H1 (cell line): ENCODE measurements around the gene SLC1A2. TPM values are rescaled to one million over a fixed set of nuclear protein-coding genes. Genes with fewer than 3 reads are reported as not detected.

Source experiments
- CTCF ChIA-PET: fragments of 300-600 bp; sonication (Branson Sonifier 250); formaldehyde crosslinking; loops from one replicate; lab custom pipeline; 2021; ENCODE audit not compliant: partially characterized antibody; lab: Charles Lee
- POLR2A ChIA-PET: fragments of 300-600 bp; sonication (Branson Sonifier 250); formaldehyde crosslinking; loops from one replicate; lab custom pipeline; 2021; ENCODE audit warnings: inconsistent platforms; ENCODE audit not compliant: partially characterized antibody; lab: Charles Lee
- DNase-seq, 2 experiments: peaks; one replicate each; pipeline versions ENCODE4 v3.0.0 to v3.0.0-alpha.2; 2010 to 2022; ENCODE audit warnings: low spot score in 2 of 2, low read depth in 1 of 2, mixed read lengths in 1 of 2
- FAIRE-seq: peaks from 2 replicates; lab custom pipeline; 2011; peaks lifted over from hg19 to GRCh38; lab: Jason Lieb, UNC
- H2AFZ ChIP-seq: 2 replicates; pipeline ENCODE4 v1.8.1; 2012; ENCODE audit warnings: low read length, inconsistent platforms
- H2AK5ac ChIP-seq: 2 replicates; pipeline ENCODE4 v1.6.1; 2013; ENCODE audit warnings: low read depth, low read length
- H2BK120ac ChIP-seq: replicated peaks from 2 replicates; pipeline ENCODE3; 2013; ENCODE audit warnings: low read depth, low read length, inconsistent platforms
- H2BK12ac ChIP-seq: 2 replicates; pipeline ENCODE4 v1.6.1; 2013; ENCODE audit warnings: low read depth, low read length
- H2BK15ac ChIP-seq: 2 replicates; pipeline ENCODE4 v1.6.1; 2013; ENCODE audit warnings: low read length
- H2BK20ac ChIP-seq: 2 replicates; pipeline ENCODE4 v1.6.1; 2013; ENCODE audit warnings: low read length
- H2BK5ac ChIP-seq: 2 replicates; pipeline ENCODE4 v1.6.1; 2013; ENCODE audit warnings: low read depth, low read length
- H3K14ac ChIP-seq: 2 replicates; pipeline ENCODE4 v1.6.1; 2013; ENCODE audit warnings: inconsistent platforms; ENCODE audit not compliant: insufficient read length
- H3K18ac ChIP-seq: 2 replicates; pipeline ENCODE4 v1.6.1; 2013; ENCODE audit warnings: low read length; ENCODE audit errors: extremely low read depth
- H3K23ac ChIP-seq: 2 replicates; pipeline ENCODE4 v1.6.1; 2013; ENCODE audit warnings: inconsistent platforms; ENCODE audit not compliant: insufficient read length
- H3K23me2 ChIP-seq: 2 replicates; pipeline ENCODE4 v1.6.1; 2013; ENCODE audit warnings: low read depth, low read length
- H3K27ac ChIP-seq: 2 replicates; pipeline ENCODE4 v1.6.1; 2011; ENCODE audit warnings: low read depth, low read length, inconsistent platforms
- H3K27me3 ChIP-seq, 4 experiments: replicated peaks in 1 of 4; 1 replicate in 1 of 4; 2 replicates in 3 of 4; pipeline versions ENCODE4 v1.6.1 to v1.8.1; 2011 to 2013; ENCODE audit warnings: low read length in 3 of 4, mild to moderate bottlenecking in 3 of 4, inconsistent platforms in 2 of 4, mixed read lengths in 2 of 4, moderate library complexity in 1 of 4; ENCODE audit not compliant: control insufficient read depth in 3 of 4, insufficient read depth in 3 of 4; ENCODE audit errors: extremely low read depth in 1 of 4
- H3K36me3 ChIP-seq, 4 experiments: 2 replicates each; pipeline versions ENCODE4 v1.6.1 to v1.8.1; 2011 to 2013; ENCODE audit warnings: mild to moderate bottlenecking in 4 of 4, low read length in 3 of 4, moderate library complexity in 2 of 4, control low read depth in 1 of 4, inconsistent platforms in 1 of 4; ENCODE audit not compliant: insufficient read depth in 4 of 4, control insufficient read depth in 2 of 4
- H3K4ac ChIP-seq: replicated peaks from 2 replicates; pipeline ENCODE3; 2013; ENCODE audit warnings: low read length, low read depth, mixed read lengths, inconsistent platforms; ENCODE audit not compliant: insufficient read length
- H3K4me1 ChIP-seq, 4 experiments: replicated peaks in 1 of 4; 1 replicate in 1 of 4; 2 replicates in 3 of 4; pipeline versions ENCODE4 v1.6.1 to v1.8.1; 2011 to 2013; ENCODE audit warnings: low read length in 3 of 4, inconsistent platforms in 2 of 4, mixed read lengths in 1 of 4; ENCODE audit not compliant: insufficient read depth in 4 of 4, control insufficient read depth in 3 of 4
- H3K4me2 ChIP-seq, 2 experiments: 2 replicates each; pipeline versions ENCODE4 v1.6.1 to v1.8.1; 2011 to 2013; ENCODE audit warnings: low read depth in 2 of 2, low read length in 2 of 2, control low read depth in 1 of 2, inconsistent platforms in 1 of 2, mild to moderate bottlenecking in 1 of 2; ENCODE audit not compliant: insufficient read depth in 1 of 2
- H3K4me3 ChIP-seq, 4 experiments: fragments of 200-600, 300-600 bp in 1 of 4; sonication (generic), shearing (Covaris generic), sonication (Bioruptor Twin) in 1 of 4; 2 replicates each; pipeline versions ENCODE4 v1.5.1 to v1.8.1; 2011 to 2016; ENCODE audit warnings: low read length in 4 of 4, low read depth in 3 of 4, control low read depth in 2 of 4, inconsistent platforms in 2 of 4, mild to moderate bottlenecking in 2 of 4, mixed read lengths in 1 of 4, moderate library complexity in 1 of 4; ENCODE audit not compliant: insufficient read depth in 2 of 4; ENCODE audit errors: extremely low read depth in 1 of 4
- H3K56ac ChIP-seq: replicated peaks from 2 replicates; pipeline ENCODE3; 2013; ENCODE audit warnings: low read depth, mild to moderate bottlenecking, mixed read lengths, low read length, inconsistent platforms; ENCODE audit not compliant: insufficient read length
- H3K79me1 ChIP-seq: 2 replicates; pipeline ENCODE4 v1.6.1; 2013; ENCODE audit warnings: low read depth, low read length, control low read depth
- H3K79me2 ChIP-seq, 2 experiments: 2 replicates each; pipeline versions ENCODE4 v1.6.1 to v1.8.1; 2012 to 2013; ENCODE audit warnings: low read length in 2 of 2, mild to moderate bottlenecking in 2 of 2, inconsistent platforms in 1 of 2; ENCODE audit not compliant: insufficient read depth in 2 of 2, control insufficient read depth in 1 of 2
- H3K9ac ChIP-seq, 4 experiments: replicated peaks in 1 of 4; 1 replicate in 1 of 4; 2 replicates in 3 of 4; pipeline versions ENCODE4 v1.6.1 to v1.8.1; 2011 to 2013; ENCODE audit warnings: low read depth in 3 of 4, low read length in 3 of 4, control low read depth in 2 of 4, mild to moderate bottlenecking in 2 of 4, moderate library complexity in 2 of 4, inconsistent platforms in 1 of 4; ENCODE audit errors: extremely low read depth in 1 of 4
- H3K9me3 ChIP-seq, 2 experiments: 2 replicates each; pipeline versions ENCODE4 v1.6.1 to v1.8.1; 2012 to 2013; ENCODE audit warnings: mild to moderate bottlenecking in 2 of 2, moderate library complexity in 2 of 2, control low read depth in 1 of 2, inconsistent platforms in 1 of 2, low read depth in 1 of 2, low read length in 1 of 2, mixed read lengths in 1 of 2; ENCODE audit not compliant: insufficient read depth in 2 of 2
- H4K20me1 ChIP-seq, 2 experiments: replicated peaks in 1 of 2; 2 replicates each; pipeline versions ENCODE3 to v1.8.1; 2011 to 2013; ENCODE audit warnings: inconsistent platforms in 2 of 2, low read length in 2 of 2, mild to moderate bottlenecking in 1 of 2; ENCODE audit not compliant: insufficient read depth in 2 of 2, control insufficient read depth in 1 of 2
- H4K5ac ChIP-seq: 2 replicates; pipeline ENCODE4 v1.6.1; 2013; ENCODE audit warnings: low read length, low read depth, mixed read lengths, inconsistent platforms; ENCODE audit not compliant: insufficient read length
- H4K8ac ChIP-seq: 2 replicates; pipeline ENCODE4 v1.8.0; 2013; ENCODE audit warnings: mild to moderate bottlenecking, moderate library complexity, low read length, inconsistent platforms; ENCODE audit not compliant: insufficient read depth; ENCODE audit errors: extremely low read depth
- H4K91ac ChIP-seq: replicated peaks from 2 replicates; pipeline ENCODE3; 2013; ENCODE audit warnings: low read length, mixed read lengths, inconsistent platforms; ENCODE audit not compliant: insufficient read length
- ASH2L ChIP-seq: fragments of 200-600, 300-600 bp; sonication (generic); IDR thresholded peaks from one replicate; pipeline ENCODE4 v1.7.1; 2017; ENCODE audit warnings: low read length
- CEBPB ChIP-seq: IDR thresholded peaks from 2 replicates; pipeline ENCODE4 v1.6.1; 2012; ENCODE audit warnings: low read depth, low read length
- JUN ChIP-seq: IDR thresholded peaks from 2 replicates; pipeline ENCODE4 v1.6.1; 2011; ENCODE audit warnings: low read depth, mild to moderate bottlenecking, improper control_type of control experiment, low read length
- KDM4A ChIP-seq: IDR thresholded peaks from one replicate; pipeline ENCODE4 v1.7.1; 2012; ENCODE audit warnings: low read depth, mild to moderate bottlenecking, moderate library complexity, low read length, inconsistent platforms; ENCODE audit not compliant: severe bottlenecking
- MAFK ChIP-seq: IDR thresholded peaks from 2 replicates; pipeline ENCODE4 v1.6.1; 2012; ENCODE audit warnings: low read depth, mild to moderate bottlenecking, improper control_type of control experiment, low read length
- NANOG ChIP-seq: IDR thresholded peaks from 2 replicates; pipeline ENCODE4 v1.6.1; 2011; ENCODE audit warnings: low read length, low read depth, mild to moderate bottlenecking, inconsistent platforms; ENCODE audit not compliant: insufficient read depth, poor library complexity, severe bottlenecking
- RAD21 ChIP-seq, 2 experiments: IDR thresholded peaks in 1 of 2; conservative IDR thresholded peaks in 1 of 2; 2 replicates each; pipeline ENCODE4 v1.6.1; 2011; ENCODE audit warnings: low read depth in 2 of 2, low read length in 2 of 2, improper control_type of control experiment in 1 of 2, inconsistent platforms in 1 of 2, mild to moderate bottlenecking in 1 of 2, moderate library complexity in 1 of 2
- RBBP5 ChIP-seq: IDR thresholded peaks from 2 replicates; pipeline ENCODE4 v1.7.1; 2012; ENCODE audit warnings: low read depth, mild to moderate bottlenecking, inconsistent platforms, low read length, moderate library complexity, borderline replicate concordance
- SIN3A ChIP-seq, 2 experiments: IDR thresholded peaks in 1 of 2; conservative IDR thresholded peaks in 1 of 2; 2 replicates each; pipeline ENCODE4 v1.6.1; 2011 to 2012; ENCODE audit warnings: low read length in 2 of 2, improper control_type of control experiment in 1 of 2, low read depth in 1 of 2, mild to moderate bottlenecking in 1 of 2
- SRF ChIP-seq: IDR thresholded peaks from 2 replicates; pipeline ENCODE4 v1.6.1; 2011; ENCODE audit warnings: mild to moderate bottlenecking, low read depth, low read length, moderate library complexity
- ZNF274 ChIP-seq: IDR thresholded peaks from 2 replicates; pipeline ENCODE4 v1.7.0; 2012; ENCODE audit warnings: low read length, borderline replicate concordance; ENCODE audit errors: extremely low read depth
- WGBS, 2 experiments: shearing (Covaris generic) in 1 of 2; methylation state at CpG; one replicate each; pipeline versions ENCODE4 v1.1.6 to v1.1.7; 2013 to 2015; ENCODE audit warnings: low lambda C conversion rate in 2 of 2, mixed read lengths in 2 of 2, inconsistent platforms in 1 of 2, low coverage in 1 of 2, missing lambda C conversion rate in 1 of 2; ENCODE audit not compliant: insufficient replicate concordance in 2 of 2, insufficient coverage in 1 of 2, insufficient read length in 1 of 2; ENCODE audit errors: extremely low coverage in 1 of 2, missing lambda C conversion rate in 1 of 2; 5-methylcytosine and 5-hydroxymethylcytosine counted together
- polyA plus RNA-seq, 7 experiments: library from polyadenylated mRNA; depleted of rRNA in 3 of 7; stranded (reverse) in 5 of 7; unstranded in 2 of 7; fragments of >200 nt in 5 of 7; fragments of 200-250 nt in 2 of 7; gene quantifications; 1 replicate in 5 of 7; 2 replicates in 1 of 7; 4 replicates in 1 of 7; pipeline versions ENCODE4 v1.2.1 to v1.2.3, GENCODE V29; 2011 to 2013; ENCODE audit warnings: missing spikeins in 2 of 7, mixed read lengths in 2 of 7
- total RNA-seq: library from RNA; stranded (reverse); fragmentation: NEBNext Ultra II Directional; extraction: Animal tissue kit (Norgen Biotek cat#: 25700); gene quantifications from 2 replicates; pipeline ENCODE4 v1.2.1, GENCODE V29; 2021

The SLC1A2 gene
- total and polyA plus RNA-seq, 2 of the 8 experiments (the other 6 are each of a cell fraction or from before 2014, with no cell fraction given) = 0.57 to 1.2 TPM

GRCh38 chr11:35246745-35247144 is 172.6 kb downstream of the SLC1A2 start:
- no peaks in the 10 kb centered on the region for H3K36me3 ChIP-seq
- no peak for DNase-seq
- H2BK15ac ChIP-seq = no peak overlapping the region
- H3K79me1 ChIP-seq = no peaks in the 10 kb centered on the region
- H3K4me2 ChIP-seq = no peak overlapping the region
- H2BK5ac ChIP-seq = no peak overlapping the region
- TF ChIP-seq JUN (no peak), ASH2L (no peak), RAD21 (IDR thresholded peaks at IDR 0.05 in 1 of 2, conservative IDR thresholded peaks at IDR 0.05 in 1 of 2; ENCODE audit: low read depth in 2 of 2, low read length in 2 of 2) (no peak), NANOG (no peak), RBBP5 (no peak), ZNF274 (no peak), CEBPB (no peak), KDM4A (no peak), SRF (no peak), SIN3A (conservative IDR thresholded peaks at IDR 0.05 in 1 of 2, IDR thresholded peaks at IDR 0.05 in 1 of 2; ENCODE audit: low read depth in 1 of 2, low read length in 2 of 2) (no peak), MAFK (no peak)
- TF ChIP-seq, all 59 proteins: peak for 0
- Histone ChIP-seq H3K27me3 (no peaks in the 10 kb centered on the region), H3K14ac (no peak overlapping the region), H3K4me3 (no peak overlapping the region), H3K4ac (no peak overlapping the region), H3K23me2 (no peaks in the 10 kb centered on the region), H2BK20ac (no peak overlapping the region), H3K79me2 (no peaks in the 10 kb centered on the region), H2BK12ac (no peak overlapping the region), H3K56ac (no peak overlapping the region), H3K27ac (no peak overlapping the region), H4K91ac (no peak overlapping the region), H2AFZ (no peak overlapping the region), H4K5ac (no peak overlapping the region), H4K8ac (no peak overlapping the region), H2AK5ac (no peak overlapping the region), H3K9ac (no peak overlapping the region), H3K9me3 (no peaks in the 10 kb centered on the region), H3K4me1 (no peaks in the 10 kb centered on the region), H4K20me1 (no peaks in the 10 kb centered on the region), H3K23ac (no peak overlapping the region), H2BK120ac (no peak overlapping the region), H3K18ac (no peak overlapping the region)
- 92% methylated on average over 2 of the region's 2 CpGs; no CpG with 5 or more reads in 1 of the 2 experiments for WGBS, 2 experiments
- FAIRE-seq = no peak
- CTCF ChIA-PET = interaction anchor here (0.7 to 1.3 kb wide), 10 partner anchors 8 to 320 kb away, joined by 3 to 6 read pairs (median 3); no protein-coding TSS in a partner anchor
- POLR2A ChIA-PET = interaction anchor here (1.0 kb wide), 1 partner anchor 330 kb away, joined by 3 read pairs; no protein-coding TSS in a partner anchor
